GM12873 (cell line): ENCODE measurements around the gene ZFHX3.
A peak's percentile ranks its signal among the peaks of the same experiment; 100 is the strongest.

Experiments
- CTCF ChIP-seq: IDR thresholded peaks from 2 replicates; pipeline ENCODE4 v1.5.1; 2012; ENCODE audit warnings: low read depth, mild to moderate bottlenecking, moderate library complexity, low read length, control low read depth; ENCODE audit not compliant: insufficient read depth; ENCODE audit errors: missing control alignments

Gene ZFHX3

DNA sequence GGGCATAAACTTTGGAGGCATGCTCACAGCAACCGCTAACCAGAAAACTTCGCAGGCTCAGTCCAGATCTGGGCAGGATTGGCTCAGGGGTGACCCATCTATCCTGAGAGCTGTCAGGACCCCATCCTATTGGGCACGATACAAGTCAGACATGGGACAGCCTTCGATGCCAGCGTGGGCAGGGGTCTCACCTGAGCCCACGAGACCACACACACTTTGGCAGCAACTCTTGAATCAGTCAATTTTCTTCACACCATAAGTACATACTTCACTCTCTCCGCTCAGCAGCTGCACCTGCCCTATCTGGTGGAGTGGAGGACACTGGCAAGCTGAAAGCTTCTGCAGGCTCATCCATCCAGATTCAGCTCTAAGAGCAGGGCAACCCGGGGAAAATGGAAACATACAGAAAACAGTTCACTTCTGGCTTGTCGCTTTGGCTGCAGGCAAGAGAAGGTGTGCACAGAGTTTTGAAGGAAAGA, 48.3 kb downstream of the ZFHX3 start:
- TF ChIP-seq CTCF: no peak

DNA sequence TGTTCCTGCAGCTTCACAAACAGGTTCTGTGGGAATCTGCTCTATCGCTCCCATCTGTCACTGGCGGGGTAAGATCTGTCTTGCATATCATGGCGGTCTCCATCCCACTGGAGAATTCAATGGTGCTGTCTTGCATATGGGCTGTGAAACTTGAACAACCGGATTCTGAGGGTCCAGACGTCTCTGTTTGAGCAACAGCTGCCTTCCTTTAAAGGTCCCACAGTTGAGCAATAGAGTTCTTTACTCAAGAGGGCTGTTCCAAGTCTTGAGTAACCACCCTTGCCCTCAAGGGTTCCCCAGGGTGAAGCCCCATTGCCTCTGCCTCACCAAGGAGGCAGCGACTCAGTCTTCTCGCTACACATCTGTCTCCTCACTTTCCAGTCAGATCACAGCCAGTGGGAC, 50.8 kb downstream of the ZFHX3 start:
- no peak for TF ChIP-seq CTCF

DNA sequence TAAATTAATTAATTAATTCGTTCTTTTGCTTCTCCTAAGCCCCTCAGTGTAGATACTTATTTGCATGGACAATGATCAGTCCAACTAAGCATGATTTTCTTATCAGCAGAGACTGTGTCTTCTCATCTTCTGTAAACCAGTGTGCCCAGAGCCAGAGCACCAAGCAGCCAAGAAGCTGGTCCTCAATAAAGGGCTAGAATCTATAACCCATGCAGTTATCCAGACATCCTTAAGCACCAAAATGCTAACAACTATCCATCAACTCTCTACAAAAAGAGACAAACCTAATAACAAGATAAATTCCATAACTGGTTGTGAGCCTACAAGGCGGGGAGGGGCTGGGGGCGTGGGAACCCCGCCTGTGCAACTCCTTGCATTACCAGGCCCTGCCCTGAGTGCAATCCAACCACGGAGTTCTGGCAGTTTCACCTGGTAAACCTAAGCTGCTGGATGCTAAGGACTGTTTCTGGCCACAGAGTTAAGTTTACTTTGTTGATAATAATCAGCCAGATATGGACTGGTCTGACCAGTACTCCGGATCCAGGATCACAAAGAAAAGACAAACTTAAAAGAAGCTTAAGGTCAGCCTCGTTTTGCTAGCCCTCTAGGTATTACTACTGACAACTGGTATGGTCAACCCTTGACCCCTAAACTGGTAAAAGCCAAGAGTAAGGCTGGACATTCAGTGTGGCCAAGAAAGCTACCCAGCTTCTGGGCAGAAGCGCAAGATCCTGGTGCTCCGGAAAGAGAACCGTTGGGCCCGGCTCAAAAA, 51.5 kb downstream of the ZFHX3 start:
- no peak for TF ChIP-seq CTCF

GRCh38 chr16:72995151-72995881, 52.6 kb downstream of the ZFHX3 start:
- peak; percentile 55 for TF ChIP-seq CTCF

- no peak for TF ChIP-seq CTCF
Observed at GRCh38 chr16:72992142-72992601, 55.8 kb downstream of the ZFHX3 start.

- no peak for TF ChIP-seq CTCF
Observed at GRCh38 chr16:72991644-72992043, 56.3 kb downstream of the ZFHX3 start.

DNA sequence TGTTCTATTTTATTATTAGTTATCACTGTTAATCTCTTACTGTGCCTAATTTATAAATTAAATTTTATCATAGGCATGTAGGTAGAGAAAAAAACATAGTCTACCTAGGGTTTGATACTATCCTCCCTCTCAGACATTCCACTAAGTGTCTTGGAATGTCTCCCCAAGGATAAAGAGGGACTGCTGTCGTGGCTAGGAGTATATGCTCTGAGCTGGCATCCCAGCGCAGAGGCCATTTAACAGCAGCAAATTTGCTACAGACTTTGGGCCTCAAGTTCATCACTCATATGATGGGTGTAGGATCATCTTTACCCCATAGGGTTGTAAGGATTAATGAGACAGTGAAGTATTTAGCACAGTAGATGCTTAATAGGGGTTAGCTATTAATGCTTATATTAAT, 56.7 kb downstream of the ZFHX3 start:
- no peak for TF ChIP-seq CTCF
